Gastroesophageal sphincter (tissue), 3 donors: ENCODE data around the gene NR0B2.
"Not testable (repeated sequence)": the region's sequence is repeated elsewhere in the genome, so short reads cannot be mapped to it uniquely, and the experiment has no call there.

ENCODE experiments used
- EP300 ChIP-seq: sonication (generic); formaldehyde crosslinking; IDR thresholded peaks from one replicate; pipeline ENCODE4 v1.6.1; 2017; ENCODE audit warnings: antibody characterized with exemption, mild to moderate bottlenecking
- POLR2A ChIP-seq, 2 donors: fragments of 450-650 bp; IDR thresholded peaks; one replicate each; pipeline ENCODE4 v1.6.1; 2017; ENCODE audit warnings: antibody characterized with exemption in 2 of 2, mild to moderate bottlenecking in 2 of 2, moderate library complexity in 1 of 2
- POLR2AphosphoS5 ChIP-seq: sonication (generic); formaldehyde crosslinking; IDR thresholded peaks from one replicate; pipeline ENCODE4 v1.6.1; 2017; ENCODE audit warnings: antibody characterized with exemption
- TF ChIP-seq, protein P1 (sequence below), 4 experiments: fragments of 200-600 bp in 2 of 4; fragments of 450-650 bp in 2 of 4; sonication (generic) in 1 of 4; IDR thresholded peaks; one replicate each; pipeline ENCODE4 v1.5.1; 2017 to 2019; ENCODE audit warnings: antibody characterized with exemption in 4 of 4, mild to moderate bottlenecking in 2 of 4, moderate library complexity in 2 of 4

DNA sequence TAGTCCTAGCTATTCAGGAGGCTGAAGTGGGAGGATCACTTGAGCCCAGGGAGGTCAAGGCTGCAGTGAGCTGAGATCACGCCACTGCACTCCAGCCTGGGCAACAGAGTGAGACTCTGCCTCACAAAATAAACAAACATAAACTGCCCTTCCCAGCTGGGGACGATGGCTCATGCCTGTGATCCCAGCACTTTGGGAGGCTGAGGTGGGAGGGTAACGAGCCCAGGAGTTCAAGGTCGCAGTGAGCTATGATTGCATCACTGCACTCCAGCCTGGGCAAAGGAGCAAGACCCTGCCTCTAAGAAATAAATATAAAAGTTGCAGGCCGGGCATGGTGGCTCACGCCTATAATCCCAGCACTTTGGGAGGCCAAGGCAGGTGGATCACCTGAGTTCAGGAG, 32.2 kb downstream of the NR0B2 start:
- TF ChIP-seq, protein P1, sequence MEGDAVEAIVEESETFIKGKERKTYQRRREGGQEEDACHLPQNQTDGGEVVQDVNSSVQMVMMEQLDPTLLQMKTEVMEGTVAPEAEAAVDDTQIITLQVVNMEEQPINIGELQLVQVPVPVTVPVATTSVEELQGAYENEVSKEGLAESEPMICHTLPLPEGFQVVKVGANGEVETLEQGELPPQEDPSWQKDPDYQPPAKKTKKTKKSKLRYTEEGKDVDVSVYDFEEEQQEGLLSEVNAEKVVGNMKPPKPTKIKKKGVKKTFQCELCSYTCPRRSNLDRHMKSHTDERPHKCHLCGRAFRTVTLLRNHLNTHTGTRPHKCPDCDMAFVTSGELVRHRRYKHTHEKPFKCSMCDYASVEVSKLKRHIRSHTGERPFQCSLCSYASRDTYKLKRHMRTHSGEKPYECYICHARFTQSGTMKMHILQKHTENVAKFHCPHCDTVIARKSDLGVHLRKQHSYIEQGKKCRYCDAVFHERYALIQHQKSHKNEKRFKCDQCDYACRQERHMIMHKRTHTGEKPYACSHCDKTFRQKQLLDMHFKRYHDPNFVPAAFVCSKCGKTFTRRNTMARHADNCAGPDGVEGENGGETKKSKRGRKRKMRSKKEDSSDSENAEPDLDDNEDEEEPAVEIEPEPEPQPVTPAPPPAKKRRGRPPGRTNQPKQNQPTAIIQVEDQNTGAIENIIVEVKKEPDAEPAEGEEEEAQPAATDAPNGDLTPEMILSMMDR (IDR thresholded peaks at IDR 0.05), result not testable (repeated sequence)
- TF ChIP-seq POLR2A (IDR thresholded peaks at IDR 0.05); POLR2AphosphoS5; EP300: not testable (repeated sequence)
